WERI-Rb-1 (cell line): ENCODE data around the gene MTERF4.

Experiments used
- DNase-seq: peaks from one replicate; pipeline ENCODE4 v3.0.0-alpha.2; 2020
- H3K27ac ChIP-seq: fragments of 250-450 bp; sonication (Bioruptor Pico); 2 replicates; pipeline ENCODE4 v1.5.1; 2020; ENCODE audit warnings: mild to moderate bottlenecking, moderate library complexity
- H3K27me3 ChIP-seq: fragments of 250-450 bp; sonication (Bioruptor Pico); 2 replicates; pipeline ENCODE4 v1.5.1; 2021; ENCODE audit warnings: mild to moderate bottlenecking, low read depth, moderate library complexity; ENCODE audit not compliant: insufficient read depth, severe bottlenecking
- H3K36me3 ChIP-seq: fragments of 250-450 bp; sonication (Bioruptor Pico); 2 replicates; pipeline ENCODE4 v1.5.1; 2020; ENCODE audit warnings: mild to moderate bottlenecking, moderate library complexity
- H3K4me3 ChIP-seq: 2 replicates; pipeline ENCODE4 v1.5.1; 2011; ENCODE audit warnings: low read depth, mild to moderate bottlenecking, control low read depth, low read length
- H3K9me3 ChIP-seq: fragments of 250-450 bp; sonication (Bioruptor Pico); 2 replicates; pipeline ENCODE4 v1.5.1; 2021; ENCODE audit warnings: mild to moderate bottlenecking, moderate library complexity; ENCODE audit not compliant: severe bottlenecking
- CTCF ChIP-seq: IDR thresholded peaks from 2 replicates; pipeline ENCODE4 v1.5.1; 2011; ENCODE audit warnings: low read depth, mild to moderate bottlenecking, control low read depth, inconsistent platforms, low read length

MTERF4 gene

GRCh38 chr2:241131531-241131930, 29.4 kb upstream of the MTERF4 start:
- H3K4me3 ChIP-seq = no peak overlapping the region
- peaks cover 46% of the 10 kb centered on the region for H3K36me3 ChIP-seq
- no peaks in the 10 kb centered on the region for H3K27me3 ChIP-seq
- H3K27ac ChIP-seq = no peak overlapping the region
- no peak for TF ChIP-seq CTCF
- DNase-seq = no peak
- no peaks in the 10 kb centered on the region for H3K9me3 ChIP-seq

GRCh38 chr2:241130316-241130715, 28.2 kb upstream of the MTERF4 start:
- Histone ChIP-seq H3K9me3 (no peaks in the 10 kb centered on the region), H3K36me3 (peaks cover 50% of the 10 kb centered on the region), H3K4me3 (no peak overlapping the region), H3K27ac (no peak overlapping the region), H3K27me3 (no peaks in the 10 kb centered on the region)
- no peak for DNase-seq
- no peak for TF ChIP-seq CTCF

GRCh38 chr2:241129086-241129871, 27.2 kb upstream of the MTERF4 start:
- Histone ChIP-seq H3K4me3 (no peak overlapping the region), H3K9me3 (no peaks in the 10 kb centered on the region), H3K36me3 (peaks cover 47% of the 10 kb centered on the region), H3K27me3 (no peaks in the 10 kb centered on the region), H3K27ac (no peak overlapping the region)
- DNase-seq = no peak
- TF ChIP-seq CTCF = no peak

GRCh38 chr2:241128266-241128665, 26.2 kb upstream of the MTERF4 start:
- H3K27ac ChIP-seq = no peak overlapping the region
- no peaks in the 10 kb centered on the region for H3K27me3 ChIP-seq
- no peak overlapping the region for H3K4me3 ChIP-seq
- peaks cover 50% of the 10 kb centered on the region for H3K36me3 ChIP-seq
- H3K9me3 ChIP-seq = no peaks in the 10 kb centered on the region
- DNase-seq = no peak
- no peak for TF ChIP-seq CTCF

GRCh38 chr2:241126771-241127202, 24.7 kb upstream of the MTERF4 start:
- no peaks in the 10 kb centered on the region for H3K9me3 ChIP-seq
- DNase-seq = no peak
- no peak overlapping the region for H3K4me3 ChIP-seq
- no peak overlapping the region for H3K27ac ChIP-seq
- peaks cover 52% of the 10 kb centered on the region for H3K36me3 ChIP-seq
- no peaks in the 10 kb centered on the region for H3K27me3 ChIP-seq
- no peak for TF ChIP-seq CTCF

- no peaks in the 10 kb centered on the region for H3K27me3 ChIP-seq
- no peak for DNase-seq
- H3K9me3 ChIP-seq = no peaks in the 10 kb centered on the region
- H3K27ac ChIP-seq = no peak overlapping the region
- H3K4me3 ChIP-seq = no peak overlapping the region
- no peak for TF ChIP-seq CTCF
- peaks cover 47% of the 10 kb centered on the region for H3K36me3 ChIP-seq
Observed at GRCh38 chr2:241126201-241126611, 24.1 kb upstream of the MTERF4 start.
